Left cardiac atrium (tissue), 4 donors: ENCODE measurements around the gene PLAAT4. TPM values are rescaled to one million over a fixed set of nuclear protein-coding genes. Genes with fewer than 3 reads are reported as not detected.
A peak's percentile ranks its signal among the peaks of the same experiment; 100 is the strongest.

Experiments
- ATAC-seq, 2 donors: fragments of 200-7000 bp; cut with Tn5 transposase; one replicate each; pipeline ENCODE4 v1.9.1; 2020; ENCODE audit warnings: mild to moderate bottlenecking in 2 of 2, moderate library complexity in 2 of 2
- DNase-seq: peaks from one replicate; pipeline ENCODE4 v3.0.0-alpha.2; 2020
- intact Hi-C, 2 donors: fragments of 100-400 bp; cut with DNase I; formaldehyde crosslinking; loops; one replicate each; pipeline versions ENCODE4 v1.14.1 to v1.15.1; 2022 to 2023
- long read RNA-seq: library from polyadenylated mRNA; unstranded; transcript quantifications from one replicate; pipeline ENCODE4 v2.0.0, GENCODE V29; 2021
- total RNA-seq, 2 donors: library from RNA; stranded (reverse); fragmentation: NEBNext Ultra II Directional; extraction: Animal tissue kit (Norgen Biotek cat#: 25700); gene quantifications; one replicate each; pipeline ENCODE4 v1.2.1, GENCODE V29; 2021
- donor health status: DM: no; HTN: yes; CAD: no.
- donor health status: DM: no; HTN: yes; CAD: no; lungs with severe emphysema.
- donor health status: DM: yes; HTN: yes; CAD: no.
- donor health status: Dilated cardiomyopathy.

Gene PLAAT4
- 10 to 100 TPM; 11.3 to 16.6 TPM for total RNA-seq
- long read RNA-seq, partial matches to known transcripts, result 0 of 1 reads
- long read RNA-seq, other reads (novel, unspliced or antisense), result 0 of 1 reads

- peak; percentile 54 to 74 for ATAC-seq
- intact Hi-C loops, result no loop called here
- DNase-seq, result peak; percentile 40
Observed at GRCh38 chr11:63536669-63537292, at the start of gene PLAAT4. TSS of gene PLAAT4 (plus strand) at chr11:63536808. CDS start at chr11:63536869, 61 bp downstream.

GRCh38 chr11:63488789-63489188, 47.8 kb upstream of the PLAAT4 start:
- no peak for DNase-seq
- intact Hi-C loops, result no loop called here
- ATAC-seq, result peak in 1 of 2 donors; percentile 14

GRCh38 chr11:63489879-63490278, 46.7 kb upstream of the PLAAT4 start:
- DNase-seq (no peak), ATAC-seq (peak in 1 of 2 donors; percentile 21)
- intact Hi-C loops, result loop anchor here in 1 of 2 donors (5.0 kb wide), 1 partner anchor 137 kb away; no protein-coding TSS in a partner anchor

- intact Hi-C loops, result loop anchor here in 1 of 2 donors (5.0 kb wide), 1 partner anchor 137 kb away; no protein-coding TSS in a partner anchor
- ATAC-seq (peak; percentile 86 to 94), DNase-seq (peak; percentile 63)
Observed at GRCh38 chr11:63490551-63491239, 45.9 kb upstream of the PLAAT4 start, which contains the start of gene PLAAT5. TSS of gene PLAAT5 (minus strand) at chr11:63491167. CDS start at chr11:63491034, 133 bp downstream.

GRCh38 chr11:63491240-63491587, 45.4 kb upstream of the PLAAT4 start:
- intact Hi-C loops, result loop anchor here in 1 of 2 donors (5.0 kb wide), 1 partner anchor 136 kb away; no protein-coding TSS in a partner anchor
- ATAC-seq, result peak in 1 of 2 donors; percentile 18
- DNase-seq, result no peak

- intact Hi-C loops, result loop anchor here in 1 of 2 donors (5.0 kb wide), 1 partner anchor 135 kb away; no protein-coding TSS in a partner anchor
Observed at GRCh38 chr11:63491636-63492372, 44.8 kb upstream of the PLAAT4 start.

GRCh38 chr11:63492441-63492840, 44.2 kb upstream of the PLAAT4 start:
- no peak for ATAC-seq

More at GRCh38 chr11:63491636-63492372, 44.8 kb upstream of the PLAAT4 start:
- ATAC-seq, result peak; percentile 34 to 76
- no peak for DNase-seq

GRCh38 chr11:63493127-63493526, 43.5 kb upstream of the PLAAT4 start:
- intact Hi-C loops, result loop anchor here in 1 of 2 donors (5.0 kb wide), 1 partner anchor 134 kb away; no protein-coding TSS in a partner anchor
- ATAC-seq, result no peak
- DNase-seq, result no peak

More at GRCh38 chr11:63492441-63492840, 44.2 kb upstream of the PLAAT4 start:
- no peak for DNase-seq
- intact Hi-C loops, result loop anchor here in 1 of 2 donors (5.0 kb wide), 1 partner anchor 135 kb away; no protein-coding TSS in a partner anchor

GRCh38 chr11:63494975-63495374, 41.6 kb upstream of the PLAAT4 start:
- DNase-seq (no peak), ATAC-seq (no peak)
- intact Hi-C loops, result loop anchor here in 1 of 2 donors (5.0 kb wide), 1 partner anchor 132 kb away; no protein-coding TSS in a partner anchor

- intact Hi-C loops, result no loop called here
- ATAC-seq, result no peak
Observed at GRCh38 chr11:63499874-63500273, 36.7 kb upstream of the PLAAT4 start.

GRCh38 chr11:63501236-63501635, 35.4 kb upstream of the PLAAT4 start:
- ATAC-seq, result no peak
- no peak for DNase-seq
- intact Hi-C loops, result no loop called here

More at GRCh38 chr11:63499874-63500273, 36.7 kb upstream of the PLAAT4 start:
- no peak for DNase-seq

- intact Hi-C loops, result no loop called here
- DNase-seq, result no peak
Observed at GRCh38 chr11:63502252-63502820, 34.3 kb upstream of the PLAAT4 start.

GRCh38 chr11:63503492-63503891, 33.1 kb upstream of the PLAAT4 start:
- DNase-seq, result no peak
- peak in 1 of 2 donors; percentile 18 for ATAC-seq
- intact Hi-C loops, result no loop called here

More at GRCh38 chr11:63502252-63502820, 34.3 kb upstream of the PLAAT4 start:
- no peak for ATAC-seq

GRCh38 chr11:63504054-63504453, 32.6 kb upstream of the PLAAT4 start:
- ATAC-seq, result no peak
- DNase-seq, result no peak
- intact Hi-C loops, result no loop called here

GRCh38 chr11:63504933-63505586, 31.5 kb upstream of the PLAAT4 start:
- DNase-seq, result no peak
- intact Hi-C loops, result no loop called here
- ATAC-seq, result peak; percentile 74 to 81

- intact Hi-C loops, result no loop called here
- no peak for DNase-seq
- ATAC-seq, result peak; percentile 48 to 64
Observed at GRCh38 chr11:63505857-63506528, 30.6 kb upstream of the PLAAT4 start, which contains the start of gene LGALS12. TSS of gene LGALS12 (plus strand) at chr11:63506084. CDS start at chr11:63506459, 375 bp downstream.

- no peak for DNase-seq
- no peak for ATAC-seq
- intact Hi-C loops, result no loop called here
Observed at GRCh38 chr11:63506876-63507275, 29.7 kb upstream of the PLAAT4 start.

- intact Hi-C loops, result no loop called here
- ATAC-seq, result no peak
- no peak for DNase-seq
Observed at GRCh38 chr11:63507511-63507910, 29.1 kb upstream of the PLAAT4 start.
